Chondrocyte (in vitro differentiated cells): ENCODE results near the gene PTGIS. TPM values are rescaled to one million over a fixed set of nuclear protein-coding genes. Genes with fewer than 3 reads are reported as not detected.

Source experiments
- DNase-seq: peaks from one replicate; pipeline ENCODE4 v3.0.0; 2021; ENCODE audit warnings: mixed read lengths, low spot score
- H3K27ac Mint-ChIP-seq: one replicate; pipeline ENCODE4 v1.8.0; 2021; ENCODE audit warnings: mild to moderate bottlenecking, moderate library complexity, mixed read lengths; ENCODE audit not compliant: unreplicated experiment
- H3K27me3 Mint-ChIP-seq: 2 replicates; pipeline ENCODE4 v1.8.0; 2021; ENCODE audit warnings: low read depth, mixed read lengths
- H3K36me3 Mint-ChIP-seq: 2 replicates; pipeline ENCODE4 v1.8.0; 2021; ENCODE audit warnings: low read depth, mixed read lengths
- H3K4me1 Mint-ChIP-seq: 2 replicates; pipeline ENCODE4 v1.8.0; 2021; ENCODE audit warnings: low read depth, mild to moderate bottlenecking, mixed read lengths
- H3K4me3 Mint-ChIP-seq: one replicate; pipeline ENCODE4 v1.8.0; 2021; ENCODE audit warnings: mild to moderate bottlenecking, moderate library complexity, mixed read lengths; ENCODE audit not compliant: unreplicated experiment
- H3K9me3 Mint-ChIP-seq: 2 replicates; pipeline ENCODE4 v1.8.0; 2021; ENCODE audit warnings: low read depth, mixed read lengths
- CTCF ChIP-seq: fragments of 200-600 bp; sonication (generic); IDR thresholded peaks from 2 replicates; pipeline ENCODE4 v1.5.0; 2021; ENCODE audit warnings: antibody characterized with exemption, mild to moderate bottlenecking, moderate library complexity
- total RNA-seq: library from RNA; stranded (reverse); gene quantifications from 3 replicates; pipeline ENCODE4 v1.2.1, GENCODE V29; 2021

PTGIS gene
- total RNA-seq, 1 donor from 2014 or later, result 91.5 TPM

GRCh38 chr20:49478266-49478665, 89.7 kb downstream of the PTGIS start:
- no peak for DNase-seq
- no peak overlapping the region for H3K4me3 Mint-ChIP-seq
- peaks cover 35% of the 10 kb centered on the region for H3K27me3 Mint-ChIP-seq

DNA sequence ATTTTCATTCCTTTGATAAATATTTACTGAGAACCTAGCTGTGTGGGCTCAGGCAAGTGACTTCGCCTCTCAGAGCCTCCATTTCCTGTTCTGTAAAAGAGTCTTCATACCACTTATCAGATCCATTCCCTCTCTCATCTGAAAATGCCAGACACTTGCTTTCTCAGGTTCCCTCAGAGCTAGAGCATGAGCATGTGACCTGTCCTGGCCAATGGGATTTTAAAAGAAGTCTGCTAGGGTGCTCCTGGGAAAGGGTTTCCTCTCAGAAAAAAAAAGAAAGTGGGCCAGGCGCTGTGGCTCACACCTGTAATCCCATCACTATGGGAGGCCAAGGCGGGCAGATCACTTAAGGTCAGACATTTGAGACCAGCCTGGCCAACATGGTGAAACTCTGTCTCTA, 90.7 kb downstream of the PTGIS start:
- H3K36me3 Mint-ChIP-seq, result no peaks in the 10 kb centered on the region
- no peak overlapping the region for H3K4me3 Mint-ChIP-seq
- no peaks in the 10 kb centered on the region for H3K9me3 Mint-ChIP-seq
- no peak for DNase-seq
- H3K27me3 Mint-ChIP-seq, result peaks cover 37% of the 10 kb centered on the region
- H3K27ac Mint-ChIP-seq, result no peak overlapping the region
- TF ChIP-seq CTCF, result no peak
- H3K4me1 Mint-ChIP-seq, result no peaks in the 10 kb centered on the region

More at GRCh38 chr20:49478266-49478665, 89.7 kb downstream of the PTGIS start:
- Mint-ChIP-seq H3K27ac (no peak overlapping the region), H3K36me3 (no peaks in the 10 kb centered on the region), H3K4me1 (peaks cover 4% of the 10 kb centered on the region), H3K9me3 (no peaks in the 10 kb centered on the region)
- no peak for TF ChIP-seq CTCF

GRCh38 chr20:49476016-49476355, 92.0 kb downstream of the PTGIS start:
- peaks cover 42% of the 10 kb centered on the region for H3K27me3 Mint-ChIP-seq
- DNase-seq, result no peak
- no peak for TF ChIP-seq CTCF
- no peak overlapping the region for H3K4me3 Mint-ChIP-seq
- no peaks in the 10 kb centered on the region for H3K36me3 Mint-ChIP-seq
- H3K4me1 Mint-ChIP-seq, result no peaks in the 10 kb centered on the region
- no peaks in the 10 kb centered on the region for H3K9me3 Mint-ChIP-seq
- H3K27ac Mint-ChIP-seq, result no peak overlapping the region

DNA sequence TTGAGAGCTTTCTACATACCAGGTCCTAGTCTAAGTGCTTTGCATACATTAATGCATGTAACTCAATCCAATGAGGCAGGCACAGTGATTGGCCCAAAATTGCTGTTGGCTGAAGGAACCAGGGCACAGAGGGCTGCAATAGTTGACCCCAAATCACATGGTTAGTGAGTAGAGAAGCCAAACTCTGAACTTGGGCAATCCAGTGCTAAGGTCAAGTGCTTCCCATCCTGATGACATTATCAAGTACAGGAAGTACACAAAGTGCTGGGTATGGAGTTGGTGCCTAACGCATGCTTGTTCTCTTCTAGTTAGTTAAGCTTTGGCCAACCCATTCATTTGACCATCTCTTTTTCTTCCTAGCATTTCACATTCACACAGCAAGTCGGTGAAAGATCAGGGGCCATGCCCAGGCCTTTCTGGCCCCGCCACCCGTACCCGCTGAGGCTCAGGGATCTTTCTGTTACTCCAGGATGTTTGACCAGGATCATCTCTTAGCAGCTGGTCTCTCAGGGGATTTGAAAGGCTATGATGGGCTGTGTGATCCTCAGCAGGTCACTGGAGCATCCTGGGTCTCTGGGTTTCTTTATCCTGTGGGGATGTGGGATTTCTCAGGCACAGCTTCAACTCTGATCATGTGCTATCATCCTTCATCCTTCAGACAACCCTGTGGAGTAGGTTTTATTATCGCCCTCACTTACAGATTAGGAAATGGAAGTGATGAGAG, 92.5 kb downstream of the PTGIS start:
- DNase-seq, result no peak
- no peak for TF ChIP-seq CTCF
- H3K9me3 Mint-ChIP-seq, result no peaks in the 10 kb centered on the region
- H3K4me1 Mint-ChIP-seq, result no peaks in the 10 kb centered on the region
- no peaks in the 10 kb centered on the region for H3K36me3 Mint-ChIP-seq
- no peak overlapping the region for H3K27ac Mint-ChIP-seq
- H3K27me3 Mint-ChIP-seq, result peaks cover 44% of the 10 kb centered on the region
- H3K4me3 Mint-ChIP-seq, result no peak overlapping the region

GRCh38 chr20:49471397-49471796, 96.5 kb downstream of the PTGIS start:
- no peak for TF ChIP-seq CTCF
- H3K27ac Mint-ChIP-seq, result no peak overlapping the region
- peaks cover 2% of the 10 kb centered on the region for H3K36me3 Mint-ChIP-seq
- H3K27me3 Mint-ChIP-seq, result peaks cover 60% of the 10 kb centered on the region
- no peaks in the 10 kb centered on the region for H3K9me3 Mint-ChIP-seq
- H3K4me3 Mint-ChIP-seq, result no peak overlapping the region
- no peak for DNase-seq
- H3K4me1 Mint-ChIP-seq, result no peaks in the 10 kb centered on the region
